MM.1S (cell line): ENCODE data around the gene HRK.

Experiments
- DNase-seq: peaks from one replicate; pipeline ENCODE4 v3.0.0-alpha.2; 2015
- H2AFZ ChIP-seq: fragments of 300-600 bp; sonication (generic); 2 replicates; pipeline ENCODE4 v1.6.0; 2016; ENCODE audit warnings: antibody characterized with exemption, low read length
- H3F3A ChIP-seq: fragments of 300-600 bp; sonication (generic); 2 replicates; pipeline ENCODE4 v1.6.1; 2016; ENCODE audit warnings: mild to moderate bottlenecking, antibody characterized with exemption, low read length, moderate library complexity, mixed read lengths; ENCODE audit not compliant: insufficient read depth
- H3K27ac ChIP-seq: fragments of 300-600 bp; sonication (generic); 2 replicates; pipeline ENCODE4 v1.5.1; 2016; ENCODE audit warnings: mild to moderate bottlenecking, low read length
- H3K27me3 ChIP-seq: fragments of 300-600 bp; sonication (generic); replicated peaks from 2 replicates; pipeline ENCODE4 v1.6.0; 2016; ENCODE audit warnings: low read length; ENCODE audit not compliant: insufficient read depth
- H3K36me3 ChIP-seq: fragments of 300-600 bp; sonication (generic); replicated peaks from 2 replicates; pipeline ENCODE4 v1.6.1; 2016; ENCODE audit warnings: mild to moderate bottlenecking, low read length, mixed read lengths; ENCODE audit not compliant: insufficient read depth
- H3K4me1 ChIP-seq: fragments of 300-600 bp; sonication (generic); 2 replicates; pipeline ENCODE4 v1.6.1; 2016; ENCODE audit warnings: low read length, mixed read lengths
- H3K4me2 ChIP-seq: fragments of 300-600 bp; sonication (generic); 2 replicates; pipeline ENCODE4 v1.6.0; 2016; ENCODE audit warnings: low read depth, low read length
- H3K4me3 ChIP-seq: fragments of 300-600 bp; sonication (generic); 2 replicates; pipeline ENCODE4 v1.5.1; 2016; ENCODE audit warnings: low read length, mixed read lengths
- H3K79me2 ChIP-seq: fragments of 300-600 bp; sonication (generic); 2 replicates; pipeline ENCODE4 v1.6.1; 2016; ENCODE audit warnings: mixed run types, low read length, mixed read lengths
- H3K9ac ChIP-seq: fragments of 300-600 bp; sonication (generic); 2 replicates; pipeline ENCODE4 v1.6.1; 2016; ENCODE audit warnings: low read length, mixed read lengths
- H3K9me2 ChIP-seq: fragments of 300-600 bp; sonication (generic); replicated peaks from 2 replicates; pipeline ENCODE4 v1.6.1; 2016; ENCODE audit warnings: mild to moderate bottlenecking, low read length, mixed read lengths; ENCODE audit not compliant: insufficient read depth
- H3K9me3 ChIP-seq: fragments of 300-600 bp; sonication (generic); replicated peaks from 2 replicates; pipeline ENCODE4 v1.6.1; 2016; ENCODE audit warnings: mild to moderate bottlenecking, low read length, mixed read lengths; ENCODE audit not compliant: insufficient read depth
- H4K20me1 ChIP-seq: fragments of 300-600 bp; sonication (generic); 2 replicates; pipeline ENCODE4 v1.6.1; 2016; ENCODE audit warnings: mild to moderate bottlenecking, low read length, moderate library complexity, mixed read lengths; ENCODE audit not compliant: insufficient read depth
- EZH2 ChIP-seq: fragments of 300-600 bp; sonication (generic); optimal IDR thresholded peaks from 2 replicates; pipeline ENCODE3; 2017; ENCODE audit warnings: low read depth, mild to moderate bottlenecking, antibody characterized with exemption, low read length, mixed read lengths
- EZH2phosphoT487 ChIP-seq: fragments of 300-600 bp; sonication (generic); IDR thresholded peaks from 2 replicates; pipeline ENCODE4 v1.6.1; 2018; ENCODE audit warnings: antibody characterized with exemption, low read length
- TF ChIP-seq, protein P1 (sequence below): fragments of 300-600 bp; sonication (generic); IDR thresholded peaks from 2 replicates; pipeline ENCODE4 v1.5.1; 2016; ENCODE audit warnings: antibody characterized with exemption, low read length, mixed read lengths

The HRK gene

DNA sequence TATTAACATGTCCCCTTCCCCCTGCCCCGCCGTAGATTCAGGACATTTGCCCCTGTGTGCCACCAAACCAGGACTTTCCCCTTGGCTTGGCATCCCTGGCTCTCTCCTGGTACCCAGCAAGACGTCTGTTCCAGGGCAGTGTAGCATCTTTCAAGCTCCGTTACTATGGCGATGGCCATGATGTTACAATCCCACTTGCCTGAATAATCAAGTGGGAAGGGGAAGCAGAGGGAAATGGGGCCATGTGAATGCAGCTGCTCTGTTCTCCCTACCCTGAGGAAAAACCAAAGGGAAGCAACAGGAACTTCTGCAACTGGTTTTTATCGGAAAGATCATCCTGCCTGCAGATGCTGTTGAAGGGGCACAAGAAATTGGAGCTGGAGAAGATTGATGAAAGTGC, 28.9 kb downstream of the HRK start:
- Histone ChIP-seq H3K9ac (no peak overlapping the region), H3K27ac (no peak overlapping the region), H3K4me2 (no peak overlapping the region), H2AFZ (no peak overlapping the region), H3F3A (no peaks in the 10 kb centered on the region), H3K27me3 (no peaks in the 10 kb centered on the region), H3K4me1 (no peaks in the 10 kb centered on the region), H3K9me2 (no peaks in the 10 kb centered on the region), H3K4me3 (no peak overlapping the region), H4K20me1 (no peaks in the 10 kb centered on the region), H3K79me2 (no peaks in the 10 kb centered on the region), H3K36me3 (no peaks in the 10 kb centered on the region), H3K9me3 (no peaks in the 10 kb centered on the region)
- no peak for DNase-seq
- no peak for TF ChIP-seq EZH2phosphoT487
- TF ChIP-seq EZH2: no peak
- TF ChIP-seq, protein P1, sequence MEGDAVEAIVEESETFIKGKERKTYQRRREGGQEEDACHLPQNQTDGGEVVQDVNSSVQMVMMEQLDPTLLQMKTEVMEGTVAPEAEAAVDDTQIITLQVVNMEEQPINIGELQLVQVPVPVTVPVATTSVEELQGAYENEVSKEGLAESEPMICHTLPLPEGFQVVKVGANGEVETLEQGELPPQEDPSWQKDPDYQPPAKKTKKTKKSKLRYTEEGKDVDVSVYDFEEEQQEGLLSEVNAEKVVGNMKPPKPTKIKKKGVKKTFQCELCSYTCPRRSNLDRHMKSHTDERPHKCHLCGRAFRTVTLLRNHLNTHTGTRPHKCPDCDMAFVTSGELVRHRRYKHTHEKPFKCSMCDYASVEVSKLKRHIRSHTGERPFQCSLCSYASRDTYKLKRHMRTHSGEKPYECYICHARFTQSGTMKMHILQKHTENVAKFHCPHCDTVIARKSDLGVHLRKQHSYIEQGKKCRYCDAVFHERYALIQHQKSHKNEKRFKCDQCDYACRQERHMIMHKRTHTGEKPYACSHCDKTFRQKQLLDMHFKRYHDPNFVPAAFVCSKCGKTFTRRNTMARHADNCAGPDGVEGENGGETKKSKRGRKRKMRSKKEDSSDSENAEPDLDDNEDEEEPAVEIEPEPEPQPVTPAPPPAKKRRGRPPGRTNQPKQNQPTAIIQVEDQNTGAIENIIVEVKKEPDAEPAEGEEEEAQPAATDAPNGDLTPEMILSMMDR: no peak

DNA sequence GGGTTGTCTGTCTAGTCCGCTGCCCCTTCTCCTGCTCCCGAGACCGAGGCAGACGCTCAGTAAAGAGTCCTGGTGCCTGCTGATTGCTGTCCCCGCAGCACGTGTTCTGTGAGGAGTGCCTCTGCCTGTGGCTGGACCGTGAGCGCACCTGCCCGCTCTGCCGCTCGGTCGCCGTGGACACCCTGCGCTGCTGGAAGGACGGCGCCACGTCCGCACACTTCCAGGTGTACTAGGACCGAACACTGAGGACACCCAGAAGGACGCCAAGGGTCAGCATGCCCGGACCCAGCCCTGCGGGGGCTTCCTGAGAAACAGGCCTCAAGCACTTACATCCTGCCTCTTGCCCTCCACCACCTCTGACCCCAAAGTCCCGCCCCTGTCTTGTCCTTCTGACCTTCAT, 32.0 kb downstream of the HRK start:
- no peak for DNase-seq
- H3K27me3 ChIP-seq: no peaks in the 10 kb centered on the region
- TF ChIP-seq, protein P1: no peak
- TF ChIP-seq EZH2 (no peak), EZH2phosphoT487 (no peak)
- no peaks in the 10 kb centered on the region for H4K20me1 ChIP-seq
- no peaks in the 10 kb centered on the region for H3K9me2 ChIP-seq
- H3K36me3 ChIP-seq: no peaks in the 10 kb centered on the region
- H3K27ac ChIP-seq: no peak overlapping the region
- H3K79me2 ChIP-seq: no peaks in the 10 kb centered on the region
- no peak overlapping the region for H3K4me3 ChIP-seq
- no peak overlapping the region for H2AFZ ChIP-seq
- H3K4me1 ChIP-seq: no peaks in the 10 kb centered on the region
- no peaks in the 10 kb centered on the region for H3K9me3 ChIP-seq
- H3K9ac ChIP-seq: no peak overlapping the region
- no peaks in the 10 kb centered on the region for H3F3A ChIP-seq
- no peak overlapping the region for H3K4me2 ChIP-seq

DNA sequence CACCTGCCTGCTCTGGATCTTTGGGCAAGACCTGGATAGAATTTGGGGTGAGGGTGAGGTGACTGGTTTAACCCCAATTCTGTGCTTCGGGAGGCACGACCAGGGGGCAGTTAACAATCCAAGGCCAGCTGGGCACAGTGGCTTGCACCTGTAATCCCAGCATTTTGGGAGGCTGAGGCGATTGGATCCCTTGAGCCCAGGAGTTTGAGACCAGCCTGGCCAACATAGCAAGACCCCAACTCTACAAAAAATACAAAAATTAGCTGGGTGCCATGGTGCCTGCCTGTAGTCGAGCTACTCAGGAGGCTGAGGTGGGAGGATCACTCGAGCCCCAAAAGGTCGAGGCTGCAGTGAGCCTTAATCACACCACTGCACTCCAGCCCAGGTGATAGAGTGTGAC, 38.2 kb downstream of the HRK start:
- Histone ChIP-seq H3K27me3 (no peaks in the 10 kb centered on the region), H3K9me2 (no peaks in the 10 kb centered on the region), H3K27ac (no peak overlapping the region), H2AFZ (no peak overlapping the region), H3K9me3 (no peaks in the 10 kb centered on the region), H3K4me1 (no peaks in the 10 kb centered on the region), H3F3A (no peaks in the 10 kb centered on the region), H3K4me2 (no peak overlapping the region), H3K36me3 (no peaks in the 10 kb centered on the region), H3K79me2 (no peaks in the 10 kb centered on the region), H4K20me1 (no peaks in the 10 kb centered on the region), H3K4me3 (no peak overlapping the region), H3K9ac (no peak overlapping the region)
- TF ChIP-seq EZH2phosphoT487: no peak
- TF ChIP-seq, protein P1: no peak
- DNase-seq: no peak
